ENCODE results near the gene ADAMTS13.

ADAMTS13 gene

GRCh38 chr9:133378408-133378962 is 43.7 kb upstream of the ADAMTS13 start:
- DNase-seq (ENCODE audit: low read depth, low spot score), result no peak
- no peak overlapping the region for H3K4me3 ChIP-seq (ENCODE audit: low read depth, low read length)
- TF ChIP-seq CTCF (IDR thresholded peaks at IDR 0.05; ENCODE audit: low read depth, low read length), result no peak
- in situ Hi-C loops (cut with HindIII; ENCODE audit: low sequenced_read_pairs), result no loop called here

GRCh38 chr9:133379153-133380086 is 42.7 kb upstream of the ADAMTS13 start:
- DNase-seq (ENCODE audit: low read depth, low spot score), result no peak
- TF ChIP-seq CTCF (IDR thresholded peaks at IDR 0.05; ENCODE audit: low read depth, low read length), result no peak
- in situ Hi-C loops (cut with HindIII; ENCODE audit: low sequenced_read_pairs), result no loop called here
- no peak overlapping the region for H3K4me3 ChIP-seq (ENCODE audit: low read depth, low read length)

GRCh38 chr9:133380734-133381133 is 41.4 kb upstream of the ADAMTS13 start:
- no peak for TF ChIP-seq CTCF (IDR thresholded peaks at IDR 0.05; ENCODE audit: low read depth, low read length)
- in situ Hi-C loops (cut with HindIII; ENCODE audit: low sequenced_read_pairs), result no loop called here
- H3K4me3 ChIP-seq (ENCODE audit: low read depth, low read length), result no peak overlapping the region
- DNase-seq (ENCODE audit: low read depth, low spot score), result no peak

- in situ Hi-C loops (cut with HindIII; ENCODE audit: low sequenced_read_pairs), result no loop called here
- H3K4me3 ChIP-seq (ENCODE audit: low read depth, low read length), result no peak overlapping the region
- TF ChIP-seq CTCF (IDR thresholded peaks at IDR 0.05; ENCODE audit: low read depth, low read length), result no peak
- no peak for DNase-seq (ENCODE audit: low read depth, low spot score)
These were observed 39.5 kb upstream of the ADAMTS13 start for GRCh38 chr9:133382507-133383141.

GRCh38 chr9:133383438-133383837 is 38.7 kb upstream of the ADAMTS13 start:
- no peak for TF ChIP-seq CTCF (IDR thresholded peaks at IDR 0.05; ENCODE audit: low read depth, low read length)
- H3K4me3 ChIP-seq (ENCODE audit: low read depth, low read length), result no peak overlapping the region
- in situ Hi-C loops (cut with HindIII; ENCODE audit: low sequenced_read_pairs), result no loop called here
- no peak for DNase-seq (ENCODE audit: low read depth, low spot score)

- in situ Hi-C loops (cut with HindIII; ENCODE audit: low sequenced_read_pairs), result no loop called here
- no peak for DNase-seq (ENCODE audit: low read depth, low spot score)
- TF ChIP-seq CTCF (IDR thresholded peaks at IDR 0.05; ENCODE audit: low read depth, low read length), result no peak
- no peak overlapping the region for H3K4me3 ChIP-seq (ENCODE audit: low read depth, low read length)
These were observed 37.3 kb upstream of the ADAMTS13 start for GRCh38 chr9:133384736-133385321.

Data from astrocyte of the spinal cord (primary cell).